ENCODE data around the gene IER3IP1. TPM values are rescaled to one million over a fixed set of nuclear protein-coding genes. Genes with fewer than 3 reads are reported as not detected.
"Not testable (repeated sequence)": the region's sequence is repeated elsewhere in the genome, so short reads cannot be mapped to it uniquely, and the experiment has no call there.

The IER3IP1 gene
- polyA plus RNA-seq, 1 experiment, result 11.1 TPM

- ChIA-PET POLR2A (no interaction called here), CTCF (interaction anchor here (1.0 to 1.6 kb wide), 3 partner anchors 19 to 564 kb away, joined by 3 to 4 read pairs (median 4); no protein-coding TSS in a partner anchor)
- H3K27me3 ChIP-seq (ENCODE audit: control insufficient read depth, insufficient read depth, low read length), result peaks cover 1% of the 10 kb centered on the region; the same call in 1 of the 2 replicates
- H3K36me3 ChIP-seq (ENCODE audit: control insufficient read depth, insufficient read depth, low read length), result no peaks in the 10 kb centered on the region
- DNase-seq (ENCODE audit: low read depth), result no peak
- no peak overlapping the region for H3K4me3 ChIP-seq (ENCODE audit: low read depth, low read length)
- no peak for TF ChIP-seq CTCF (IDR thresholded peaks at IDR 0.05; ENCODE audit: insufficient read depth, low read depth, low read length)
Observed at GRCh38 chr18:47184419-47185050, 8.4 kb upstream of the IER3IP1 start.

GRCh38 chr18:47182156-47182555 lies 6.0 kb upstream of the IER3IP1 start:
- DNase-seq (ENCODE audit: low read depth); H3K27me3 ChIP-seq (ENCODE audit: control insufficient read depth, insufficient read depth, low read length); H3K4me3 ChIP-seq (ENCODE audit: low read depth, low read length); CTCF ChIA-PET; H3K36me3 ChIP-seq (ENCODE audit: control insufficient read depth, insufficient read depth, low read length); POLR2A ChIA-PET: not testable (repeated sequence)

- POLR2A ChIA-PET, result no interaction called here
- no peak for DNase-seq (ENCODE audit: low read depth)
- no peak for TF ChIP-seq CTCF (IDR thresholded peaks at IDR 0.05; ENCODE audit: insufficient read depth, low read depth, low read length)
- no peak overlapping the region for H3K4me3 ChIP-seq (ENCODE audit: low read depth, low read length)
- H3K36me3 ChIP-seq (ENCODE audit: control insufficient read depth, insufficient read depth, low read length), result no peaks in the 10 kb centered on the region
- peaks cover 1% of the 10 kb centered on the region; the same call in 1 of the 2 replicates for H3K27me3 ChIP-seq (ENCODE audit: control insufficient read depth, insufficient read depth, low read length)
- CTCF ChIA-PET, result no interaction called here
Observed at GRCh38 chr18:47180765-47181164, 4.6 kb upstream of the IER3IP1 start.

- ChIA-PET CTCF (interaction anchor here (1.3 kb wide), 1 partner anchor 80 kb away, joined by 4 read pairs; no protein-coding TSS in a partner anchor), POLR2A (no interaction called here)
- peaks cover 1% of the 10 kb centered on the region; the same call in 1 of the 2 replicates for H3K27me3 ChIP-seq (ENCODE audit: control insufficient read depth, insufficient read depth, low read length)
- no peak for DNase-seq (ENCODE audit: low read depth)
- H3K4me3 ChIP-seq (ENCODE audit: low read depth, low read length), result no peak overlapping the region
- TF ChIP-seq CTCF (IDR thresholded peaks at IDR 0.05; ENCODE audit: insufficient read depth, low read depth, low read length), result no peak
- no peaks in the 10 kb centered on the region for H3K36me3 ChIP-seq (ENCODE audit: control insufficient read depth, insufficient read depth, low read length)
Observed at GRCh38 chr18:47179520-47179919, 3.4 kb upstream of the IER3IP1 start.

- H3K4me3 ChIP-seq (ENCODE audit: low read depth, low read length), result peak overlapping the region; percentile 95
- CTCF ChIA-PET, result interaction anchor here (0.8 to 1.2 kb wide), 2 partner anchors 25 to 63 kb away, joined by 3 read pairs; partner anchors contain the start of gene HDHD2
- DNase-seq (ENCODE audit: low read depth), result no peak
- no peaks in the 10 kb centered on the region for H3K36me3 ChIP-seq (ENCODE audit: control insufficient read depth, insufficient read depth, low read length)
- no peak for TF ChIP-seq CTCF (IDR thresholded peaks at IDR 0.05; ENCODE audit: insufficient read depth, low read depth, low read length)
- H3K27me3 ChIP-seq (ENCODE audit: control insufficient read depth, insufficient read depth, low read length), result peaks cover 1% of the 10 kb centered on the region; the same call in 1 of the 2 replicates
- POLR2A ChIA-PET, result no interaction called here
Observed at GRCh38 chr18:47175283-47175897, 774 bp downstream of the IER3IP1 start.
